Neural progenitor cell (in vitro differentiated cells): ENCODE results near the gene EYA3. TPM values are rescaled to one million over a fixed set of nuclear protein-coding genes. Genes with fewer than 3 reads are reported as not detected.

ENCODE experiments used
- DNase-seq: peaks from one replicate; pipeline ENCODE4 v3.0.0-alpha.2; 2016; ENCODE audit warnings: low spot score
- H2AFZ ChIP-seq: fragments of 200-600 bp; sonication (generic); replicated peaks from 2 replicates; pipeline ENCODE4 v1.6.1; 2016; ENCODE audit warnings: antibody characterized with exemption
- H3F3A ChIP-seq: fragments of 200-600 bp; sonication (generic); 2 replicates; pipeline ENCODE4 v1.6.1; 2016; ENCODE audit warnings: antibody characterized with exemption, low read depth
- H3K27ac ChIP-seq: fragments of 200-600 bp; sonication (generic); 2 replicates; pipeline ENCODE4 v1.5.1; 2016; ENCODE audit warnings: mild to moderate bottlenecking
- H3K27me3 ChIP-seq: fragments of 200-600 bp; sonication (generic); 2 replicates; pipeline ENCODE4 v1.6.1; 2016; ENCODE audit warnings: mild to moderate bottlenecking, moderate library complexity
- H3K36me3 ChIP-seq: fragments of 200-600 bp; sonication (generic); 2 replicates; pipeline ENCODE4 v1.5.1; 2016
- H3K4me1 ChIP-seq: fragments of 200-600 bp; sonication (generic); 2 replicates; pipeline ENCODE4 v1.6.1; 2016; ENCODE audit warnings: mixed run types
- H3K4me2 ChIP-seq: fragments of 200-600 bp; sonication (generic); 2 replicates; pipeline ENCODE4 v1.6.1; 2016
- H3K4me3 ChIP-seq: fragments of 200-600 bp; sonication (generic); 2 replicates; pipeline ENCODE4 v1.5.1; 2016
- H3K79me2 ChIP-seq: fragments of 200-600 bp; sonication (generic); 2 replicates; pipeline ENCODE4 v1.6.1; 2016; ENCODE audit warnings: low read depth
- H3K9ac ChIP-seq: fragments of 200-600 bp; sonication (generic); 2 replicates; pipeline ENCODE4 v1.6.1; 2016
- H3K9me3 ChIP-seq: fragments of 200-600 bp; sonication (generic); 2 replicates; pipeline ENCODE4 v1.5.1; 2016; ENCODE audit warnings: low read depth
- H4K20me1 ChIP-seq: fragments of 200-600 bp; sonication (generic); 2 replicates; pipeline ENCODE4 v1.6.1; 2016; ENCODE audit warnings: low read depth
- H3K27ac Mint-ChIP-seq: 3 replicates; pipeline ENCODE4 v1.8.0; 2021; ENCODE audit warnings: mixed read lengths
- H3K27me3 Mint-ChIP-seq: 2 replicates; pipeline ENCODE4 v1.8.0; 2022; ENCODE audit warnings: low read depth, mild to moderate bottlenecking, inconsistent platforms, moderate library complexity, mixed read lengths; ENCODE audit not compliant: insufficient read depth
- H3K36me3 Mint-ChIP-seq: 3 replicates; pipeline ENCODE4 v1.8.0; 2021; ENCODE audit warnings: mixed read lengths
- H3K4me1 Mint-ChIP-seq: 3 replicates; pipeline ENCODE4 v1.8.0; 2021; ENCODE audit warnings: mixed read lengths
- H3K4me3 Mint-ChIP-seq: 3 replicates; pipeline ENCODE4 v1.8.0; 2021; ENCODE audit warnings: mild to moderate bottlenecking, moderate library complexity, mixed read lengths
- H3K9me3 Mint-ChIP-seq: 3 replicates; pipeline ENCODE4 v1.8.0; 2020; ENCODE audit warnings: mixed read lengths
- CTCF ChIP-seq: fragments of 200-600 bp; sonication (generic); IDR thresholded peaks from 2 replicates; pipeline ENCODE4 v1.5.1; 2017; ENCODE audit warnings: antibody characterized with exemption, mild to moderate bottlenecking
- EZH2 ChIP-seq: fragments of 200-600 bp; sonication (generic); IDR thresholded peaks from 2 replicates; pipeline ENCODE4 v1.6.1; 2017; ENCODE audit warnings: antibody characterized with exemption, mild to moderate bottlenecking, moderate library complexity
- EZH2phosphoT487 ChIP-seq: fragments of 200-600 bp; sonication (generic); IDR thresholded peaks from 2 replicates; pipeline ENCODE4 v1.6.1; 2017; ENCODE audit warnings: antibody characterized with exemption
- total RNA-seq: library from RNA; depleted of rRNA; stranded (reverse); fragments of >200 nt; gene quantifications from 2 replicates; pipeline ENCODE4 v1.2.3, GENCODE V29; 2015; ENCODE audit warnings: low replicate concordance

EYA3 gene
- total RNA-seq, 1 donor from 2014 or later = 32.9 TPM

- H3K4me3 ChIP-seq = no peak overlapping the region
- no peak overlapping the region for H3K4me2 ChIP-seq
- H3K79me2 ChIP-seq = no peaks in the 10 kb centered on the region
- H3F3A ChIP-seq = no peaks in the 10 kb centered on the region
- Mint-ChIP-seq H3K27ac (no peak overlapping the region), H3K36me3 (peaks cover 9% of the 10 kb centered on the region), H3K4me3 (no peak overlapping the region), H3K4me1 (no peaks in the 10 kb centered on the region), H3K27me3 (no peaks in the 10 kb centered on the region), H3K9me3 (no peaks in the 10 kb centered on the region)
- H3K9me3 ChIP-seq = no peaks in the 10 kb centered on the region
- H3K27me3 ChIP-seq = no peaks in the 10 kb centered on the region
- no peak for TF ChIP-seq CTCF
- TF ChIP-seq EZH2 = no peak
- TF ChIP-seq EZH2phosphoT487 = no peak
- no peak overlapping the region for H2AFZ ChIP-seq
- no peaks in the 10 kb centered on the region for H4K20me1 ChIP-seq
- no peak overlapping the region for H3K9ac ChIP-seq
- H3K4me1 ChIP-seq = no peaks in the 10 kb centered on the region
- H3K27ac ChIP-seq = no peak overlapping the region
- DNase-seq = no peak
- H3K36me3 ChIP-seq = no peaks in the 10 kb centered on the region
These were observed 118.0 kb downstream of the EYA3 start for GRCh38 chr1:27970401-27970800.

GRCh38 chr1:27968692-27969091, 119.7 kb downstream of the EYA3 start:
- Histone ChIP-seq H3K4me1 (no peaks in the 10 kb centered on the region), H2AFZ (no peak overlapping the region), H4K20me1 (no peaks in the 10 kb centered on the region), H3K4me2 (no peak overlapping the region), H3F3A (no peaks in the 10 kb centered on the region), H3K27me3 (no peaks in the 10 kb centered on the region), H3K9me3 (no peaks in the 10 kb centered on the region), H3K36me3 (no peaks in the 10 kb centered on the region), H3K9ac (no peak overlapping the region), H3K4me3 (no peak overlapping the region), H3K79me2 (no peaks in the 10 kb centered on the region), H3K27ac (no peak overlapping the region)
- H3K27me3 Mint-ChIP-seq = no peaks in the 10 kb centered on the region
- no peaks in the 10 kb centered on the region for H3K9me3 Mint-ChIP-seq
- no peak for DNase-seq
- peaks cover 9% of the 10 kb centered on the region for H3K36me3 Mint-ChIP-seq
- no peak overlapping the region for H3K27ac Mint-ChIP-seq
- H3K4me1 Mint-ChIP-seq = no peaks in the 10 kb centered on the region
- H3K4me3 Mint-ChIP-seq = no peak overlapping the region
- TF ChIP-seq EZH2 (no peak), EZH2phosphoT487 (no peak), CTCF (no peak)

- H3K36me3 Mint-ChIP-seq = peaks cover 9% of the 10 kb centered on the region
- H3K9me3 ChIP-seq = no peaks in the 10 kb centered on the region
- no peaks in the 10 kb centered on the region for H3K36me3 ChIP-seq
- H3K27ac Mint-ChIP-seq = no peak overlapping the region
- H3K4me2 ChIP-seq = no peak overlapping the region
- H3K4me3 ChIP-seq = no peak overlapping the region
- no peaks in the 10 kb centered on the region for H3K4me1 ChIP-seq
- DNase-seq = no peak
- no peak for TF ChIP-seq EZH2
- no peak for TF ChIP-seq EZH2phosphoT487
- TF ChIP-seq CTCF = no peak
- no peaks in the 10 kb centered on the region for H3F3A ChIP-seq
- H3K27me3 Mint-ChIP-seq = no peaks in the 10 kb centered on the region
- H3K27me3 ChIP-seq = no peaks in the 10 kb centered on the region
- H3K4me1 Mint-ChIP-seq = no peaks in the 10 kb centered on the region
- no peak overlapping the region for H3K27ac ChIP-seq
- H3K79me2 ChIP-seq = no peaks in the 10 kb centered on the region
- no peaks in the 10 kb centered on the region for H4K20me1 ChIP-seq
- no peaks in the 10 kb centered on the region for H3K9me3 Mint-ChIP-seq
- no peak overlapping the region for H3K9ac ChIP-seq
- H2AFZ ChIP-seq = no peak overlapping the region
- H3K4me3 Mint-ChIP-seq = no peak overlapping the region
These were observed 120.4 kb downstream of the EYA3 start for GRCh38 chr1:27967884-27968466.
